Spleen (tissue), 7 donors: ENCODE measurements around the gene CACNB2.

Experiments
- CTCF ChIP-seq, 11 experiments: fragments of 200-600 bp in 7 of 11; fragments of 450-650 bp in 4 of 11; sonication (generic) in 4 of 11; IDR thresholded peaks in 8 of 11; conservative IDR thresholded peaks in 3 of 11; 1 replicate in 7 of 11; 2 replicates in 4 of 11; pipeline versions ENCODE4 v1.4.0 to v1.8.0; 2016 to 2021; ENCODE audit warnings: antibody characterized with exemption in 11 of 11, inconsistent platforms in 4 of 11, mild to moderate bottlenecking in 1 of 11
- POLR2A ChIP-seq, 3 donors: fragments of 450-650 bp; IDR thresholded peaks; one replicate each; pipeline ENCODE4 v1.5.1; 2017; ENCODE audit warnings: antibody characterized with exemption in 3 of 3, mild to moderate bottlenecking in 1 of 3
- POLR2AphosphoS5 ChIP-seq, 3 donors: sonication (generic); formaldehyde crosslinking; IDR thresholded peaks; one replicate each; pipeline ENCODE4 v1.5.1; 2017; ENCODE audit warnings: antibody characterized with exemption in 3 of 3
- donor health status: DM: no; HTN: no; CAD: no; lungs with moderate emphysema.
- donor health status: DM: no; HTN: no; CAD: no.
- donor health status: DM: no; HTN: no; CAD: no.

GRCh38 chr10:18400201-18400905 lies 260.1 kb downstream of the CACNB2 start:
- TF ChIP-seq POLR2AphosphoS5 (IDR thresholded peaks at IDR 0.05) (no peak), CTCF (IDR thresholded peaks at IDR 0.05 in 8 of 11, conservative IDR thresholded peaks at IDR 0.05 in 3 of 11) (no peak), POLR2A (IDR thresholded peaks at IDR 0.05) (no peak)
